Fibroblast of upper back skin (primary cell): Measurements from ENCODE around the gene RCAN1.
"Not testable (repeated sequence)": the region's sequence is repeated elsewhere in the genome, so short reads cannot be mapped to it uniquely, and the experiment has no call there.

Experiments
- DNase-seq: peaks from one replicate; pipeline ENCODE4 v3.0.0-alpha.2; 2013

The RCAN1 gene

DNA sequence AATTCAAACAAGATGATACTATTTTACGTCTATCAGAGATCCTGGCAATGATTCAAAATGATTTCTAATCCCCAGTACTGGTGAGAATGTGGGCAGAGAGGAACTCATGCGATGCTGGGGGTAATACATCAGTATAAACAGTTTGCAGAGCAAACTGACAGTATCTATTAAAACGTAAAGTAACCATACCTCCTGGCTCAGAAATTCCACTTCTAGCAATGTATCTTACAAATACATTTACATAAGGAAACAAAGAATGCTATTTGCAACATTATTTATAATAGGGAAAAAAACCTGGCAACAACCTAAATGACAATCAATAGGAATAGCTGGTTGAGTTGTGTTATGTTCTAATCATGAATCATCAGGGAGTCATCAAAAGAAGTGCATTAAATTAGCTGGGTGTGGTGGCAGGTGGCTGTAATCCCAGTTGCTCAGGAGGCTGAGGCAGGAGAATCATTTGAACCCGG, 15.9 kb downstream of the RCAN1 start:
- DNase-seq: peak; percentile 57

DNA sequence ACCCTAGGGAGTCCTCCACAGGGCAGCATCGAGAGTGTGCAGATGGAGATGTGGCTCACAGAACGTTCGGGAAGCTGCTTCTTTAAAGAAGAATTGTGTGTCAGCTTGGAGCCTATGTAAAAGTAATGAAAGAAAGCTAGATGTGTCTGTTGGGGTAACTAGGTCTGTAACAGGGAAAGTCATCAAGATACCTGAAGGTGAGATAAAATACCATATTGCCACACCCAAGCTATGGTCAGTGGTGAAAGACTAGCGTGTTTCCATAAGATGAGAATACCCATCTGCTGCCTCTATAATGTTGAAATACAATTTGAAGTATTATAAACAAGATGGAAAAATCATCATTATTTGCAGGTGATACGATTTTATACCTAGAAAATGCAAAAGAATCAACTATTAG, 17.5 kb downstream of the RCAN1 start:
- DNase-seq: no peak

DNA sequence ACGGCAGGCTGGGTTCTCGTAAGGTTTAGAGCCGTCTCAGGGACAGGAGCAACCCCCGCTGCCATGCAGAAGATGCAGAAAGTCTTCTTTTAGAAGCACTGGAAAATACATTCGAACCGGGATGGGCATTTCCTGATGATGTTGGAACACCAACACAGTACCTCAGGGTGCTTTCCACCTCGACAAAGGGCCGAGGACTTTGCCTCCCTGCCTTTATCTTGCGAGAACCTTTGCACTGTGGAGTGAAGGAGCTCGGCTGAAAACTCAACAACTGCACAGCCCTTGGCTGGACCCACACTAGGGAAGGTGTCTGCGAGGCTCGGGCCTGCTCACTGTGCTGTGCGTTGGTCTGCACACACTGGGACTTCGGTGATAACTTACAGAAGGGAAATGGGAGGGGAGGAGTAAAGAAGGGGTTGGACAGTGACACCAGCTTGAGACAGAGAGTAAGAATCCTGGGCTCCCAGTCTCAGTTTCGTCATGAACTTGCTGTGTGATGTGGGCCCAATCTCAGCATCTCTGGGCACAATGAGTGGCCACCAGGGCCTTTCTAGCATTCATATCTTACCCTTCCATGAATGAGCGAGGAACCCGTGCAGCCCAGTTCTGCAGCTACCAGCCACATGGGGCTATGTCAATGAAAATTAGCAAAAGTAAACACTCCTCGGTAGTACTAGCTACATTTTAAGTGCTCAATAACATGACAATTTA, 18.2 kb downstream of the RCAN1 start:
- no peak for DNase-seq

DNA sequence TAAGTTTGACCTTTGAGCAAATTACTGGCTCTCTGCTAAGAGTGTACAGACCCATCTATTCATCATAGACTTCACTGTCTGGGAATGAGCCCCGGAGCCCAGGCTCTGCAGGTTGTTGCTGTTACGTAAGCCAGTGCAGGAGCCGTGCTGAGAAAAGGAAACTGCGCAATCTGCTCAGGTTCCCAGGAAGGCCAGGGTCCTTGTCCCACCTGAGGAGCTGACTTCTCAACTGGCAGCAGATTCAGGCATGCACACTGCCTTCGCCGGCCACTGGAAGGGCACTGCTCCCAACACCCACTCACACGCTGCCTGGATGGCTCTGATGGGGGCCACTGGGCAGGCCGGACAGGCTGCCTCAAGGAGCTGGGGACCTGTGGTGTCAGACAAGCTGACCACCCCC, 19.5 kb downstream of the RCAN1 start:
- DNase-seq: no peak

DNA sequence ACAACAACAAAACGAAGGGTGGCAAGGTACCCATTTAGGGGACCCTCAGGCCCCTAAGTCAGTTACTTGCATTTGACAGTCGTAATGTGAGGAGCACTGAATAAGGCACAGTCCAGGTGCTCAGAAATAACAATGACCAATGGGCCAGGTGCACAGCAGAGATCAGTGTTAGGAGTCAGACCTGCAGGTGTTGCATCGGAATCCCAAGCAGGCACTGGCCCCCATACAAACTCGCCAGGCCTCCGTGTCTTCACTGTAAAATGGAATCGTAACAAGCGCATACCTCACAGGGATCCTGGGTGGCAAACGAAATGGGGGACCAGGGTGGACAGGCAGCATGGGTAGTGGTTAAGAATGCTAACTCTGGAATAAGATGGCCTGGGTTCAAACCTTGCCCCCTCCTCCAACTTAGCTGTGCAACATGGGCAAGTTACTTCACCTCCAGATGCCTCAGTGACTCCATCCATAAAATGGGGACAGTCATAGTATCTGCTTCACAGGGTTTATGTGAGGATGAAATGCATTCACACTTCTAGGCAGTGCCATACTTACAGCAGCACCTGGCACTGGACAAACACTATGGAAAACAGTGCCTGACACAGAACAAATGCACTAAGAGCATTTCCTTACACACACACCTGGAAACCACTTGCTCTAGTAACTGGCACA, 20.2 kb downstream of the RCAN1 start:
- no peak for DNase-seq

DNA sequence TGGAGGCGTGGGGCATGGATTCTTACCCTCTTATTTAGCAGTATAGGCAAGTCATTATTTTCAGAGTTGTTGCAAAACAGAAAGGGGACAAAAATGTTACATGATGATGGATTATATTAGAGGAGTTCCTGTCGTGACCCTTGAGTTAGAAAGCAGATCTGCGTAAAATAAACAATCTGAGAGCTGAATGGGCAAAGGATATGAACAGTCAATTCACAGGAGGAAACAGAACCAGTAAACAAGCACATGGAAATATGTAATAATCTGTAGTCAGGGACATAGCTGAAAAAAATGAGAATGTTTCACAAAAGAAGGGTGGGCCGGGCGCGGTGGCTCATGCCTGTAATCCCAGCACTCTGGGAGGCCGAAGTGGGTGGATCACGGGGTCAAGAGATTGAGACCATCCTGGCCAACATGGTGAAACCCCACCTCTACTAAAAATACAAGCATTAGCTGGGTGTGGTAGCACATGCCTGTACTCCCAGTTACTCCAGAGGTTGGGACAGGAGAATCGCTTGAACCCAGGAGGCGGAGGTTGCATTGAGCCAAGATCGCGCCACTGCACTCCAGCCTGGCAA, 20.9 kb downstream of the RCAN1 start:
- DNase-seq: no peak

DNA sequence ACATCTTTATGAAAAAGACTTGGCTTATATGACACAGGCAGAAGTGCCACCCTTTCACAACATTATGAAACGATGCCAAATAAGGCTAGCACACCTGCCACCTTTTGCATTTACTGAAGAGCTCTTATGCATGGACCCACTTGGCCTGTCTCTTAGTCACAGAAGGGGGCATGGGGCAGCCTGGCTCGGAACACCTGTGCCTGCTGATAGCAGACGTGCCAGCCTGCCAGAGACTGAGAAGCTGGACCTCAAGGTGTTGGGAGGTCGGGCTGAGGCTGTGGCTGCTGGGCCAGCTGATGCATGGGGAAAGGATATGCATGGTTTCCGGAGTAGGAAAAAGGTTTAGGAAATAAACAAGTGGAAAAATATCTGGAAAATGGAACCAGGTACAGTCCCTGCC, 21.5 kb downstream of the RCAN1 start:
- DNase-seq: no peak

DNA sequence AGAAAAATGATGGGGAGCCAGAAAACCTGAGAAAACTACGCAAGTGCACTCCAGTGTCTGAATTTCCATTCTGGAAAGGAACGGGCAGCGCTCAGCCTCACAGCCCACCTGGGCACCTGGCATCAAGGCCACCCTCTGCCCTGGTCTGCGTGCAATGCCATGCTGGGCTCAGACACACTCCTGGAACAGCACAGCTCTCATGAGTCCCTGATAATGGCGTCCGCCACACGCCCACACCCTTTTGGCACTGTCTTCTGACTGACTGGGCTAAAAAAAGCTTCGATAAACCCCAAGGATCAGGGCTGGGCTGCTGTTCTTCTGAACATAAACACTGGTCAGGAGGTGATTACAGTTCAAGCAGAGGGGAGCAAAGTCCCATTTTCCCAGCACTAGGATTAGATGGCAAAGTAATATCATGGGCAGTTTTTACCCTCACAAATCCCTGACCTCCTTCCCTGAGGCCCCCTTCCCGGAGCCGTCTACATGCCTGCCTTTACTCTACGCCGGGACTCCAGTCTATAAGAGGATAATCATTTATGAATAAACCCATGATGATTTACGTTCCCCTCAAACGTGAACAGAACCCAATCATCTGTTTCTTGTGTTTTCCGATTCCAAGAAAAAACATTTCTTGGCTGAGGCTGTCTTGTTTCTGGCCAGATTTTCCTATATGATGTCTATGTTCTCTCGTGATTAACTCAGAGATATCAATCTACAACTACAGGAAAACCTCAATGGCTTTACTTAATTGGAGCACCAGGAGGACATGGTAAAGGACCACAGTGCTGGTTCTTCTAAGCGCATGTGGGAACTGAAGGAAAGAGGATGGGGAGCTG, 22.6 kb downstream of the RCAN1 start:
- DNase-seq: no peak

DNA sequence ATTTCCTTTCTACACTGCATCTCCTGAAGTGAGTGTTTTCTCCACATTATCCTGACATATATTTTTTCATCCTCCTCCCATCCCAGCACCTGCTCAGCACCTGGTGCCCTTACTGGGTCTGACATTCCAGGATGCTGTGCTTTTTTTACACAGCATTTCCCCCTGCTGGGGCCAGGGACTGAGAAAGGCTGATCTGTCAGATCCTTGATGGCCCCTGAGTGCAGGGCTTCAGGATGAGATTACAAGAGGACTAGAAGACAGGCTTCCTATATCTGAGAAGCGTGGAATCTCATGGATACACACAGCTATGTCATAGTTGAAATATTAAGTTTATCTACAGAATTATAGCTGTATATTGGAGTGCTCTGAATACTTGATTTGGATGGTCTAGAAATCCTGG, 24.4 kb downstream of the RCAN1 start:
- DNase-seq: no peak

DNA sequence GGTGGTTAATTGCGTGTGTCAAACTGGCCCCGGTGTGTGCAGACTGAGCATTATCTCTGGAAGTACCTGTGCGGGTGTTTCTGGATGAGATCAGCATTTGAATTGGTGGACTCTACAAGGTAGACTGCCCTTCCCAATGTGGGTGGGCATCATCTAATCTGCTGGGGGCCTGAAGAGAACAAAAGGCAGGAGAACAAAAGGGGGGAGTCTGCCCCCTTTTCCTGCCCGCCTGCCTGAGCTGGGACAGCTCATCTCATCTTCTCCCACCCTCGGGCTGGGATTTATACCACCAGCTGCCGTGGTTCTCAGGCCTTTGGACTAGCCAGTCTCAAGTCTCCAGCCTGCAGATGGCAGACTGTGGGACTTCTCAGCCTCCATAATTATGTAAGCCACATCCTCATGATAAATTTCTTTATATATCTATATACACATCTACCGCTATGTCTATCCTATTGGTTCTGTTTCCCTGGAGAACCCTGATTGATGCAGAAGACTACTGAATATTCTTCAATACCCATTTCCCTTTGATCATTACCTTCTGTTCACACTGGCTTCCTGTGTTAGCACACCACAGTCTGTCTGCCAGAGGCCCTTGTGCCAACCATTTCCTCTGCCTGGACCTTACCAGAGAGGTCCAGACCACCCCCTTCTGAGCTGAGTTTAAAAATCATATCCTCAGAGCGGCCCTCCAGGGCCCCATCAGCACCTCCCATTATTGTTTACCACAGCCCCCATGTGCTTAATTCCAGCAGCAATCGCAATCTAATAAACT, 25.2 kb downstream of the RCAN1 start:
- no peak for DNase-seq

DNA sequence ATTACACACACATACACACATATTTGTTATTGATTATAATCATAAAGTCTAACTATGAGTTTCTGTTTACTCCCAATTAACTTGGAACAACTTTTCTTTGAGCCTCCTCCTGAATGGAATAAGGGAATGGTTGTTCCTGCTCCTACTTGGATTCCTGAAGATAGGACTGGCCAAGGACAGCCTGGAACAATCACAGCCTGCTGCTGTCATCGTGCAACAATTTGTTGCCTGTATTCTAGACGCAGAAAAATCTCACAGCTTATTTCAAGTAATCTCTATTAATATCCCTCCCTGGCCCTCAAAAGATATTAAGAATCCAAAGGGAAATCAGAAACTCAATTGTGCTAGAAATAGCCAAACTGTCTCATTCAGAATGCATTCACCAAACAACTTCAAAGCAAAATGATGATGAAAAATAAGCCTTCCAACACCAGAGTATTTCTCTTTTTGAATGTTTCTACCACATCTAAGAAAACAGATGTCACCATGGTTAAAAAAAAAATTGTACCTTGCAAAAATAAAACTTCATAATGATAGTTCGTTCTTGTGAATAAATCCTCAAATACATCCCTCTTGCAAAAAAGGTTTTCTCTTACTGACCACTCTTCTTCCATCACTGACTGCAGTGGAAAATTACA, 30.9 kb downstream of the RCAN1 start:
- no peak for DNase-seq

DNA sequence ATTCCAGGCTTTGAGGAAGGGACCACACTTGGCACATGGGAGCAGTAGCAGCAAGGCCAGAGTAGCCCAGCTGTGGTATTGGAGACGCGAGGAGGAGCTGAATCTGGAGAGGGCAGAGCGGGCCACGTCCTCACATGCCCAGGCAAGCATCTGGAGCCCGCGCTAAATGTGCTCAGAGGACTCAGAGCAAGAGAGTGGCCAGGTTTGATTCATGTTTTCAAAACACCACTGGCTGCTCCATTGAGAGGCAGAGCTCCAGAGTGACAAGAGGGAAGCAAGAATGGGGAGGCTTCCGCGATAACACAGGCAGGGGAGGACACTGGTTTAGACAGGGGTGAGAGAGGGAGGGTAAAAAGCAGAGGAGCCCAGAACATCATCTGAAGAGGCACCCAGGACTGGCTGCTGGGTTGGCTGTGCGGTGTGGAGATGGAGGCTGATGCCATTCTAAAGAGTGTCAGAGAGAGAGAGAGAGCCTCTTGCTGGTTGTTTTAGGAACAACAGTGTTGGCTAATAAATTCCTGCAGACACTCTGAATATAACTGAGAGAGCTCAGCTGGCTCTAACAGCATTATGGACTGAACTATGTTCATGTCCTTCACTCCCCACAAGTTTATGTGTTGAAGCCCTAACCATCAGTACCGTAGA, 32.3 kb downstream of the RCAN1 start:
- DNase-seq: peak; percentile 79

DNA sequence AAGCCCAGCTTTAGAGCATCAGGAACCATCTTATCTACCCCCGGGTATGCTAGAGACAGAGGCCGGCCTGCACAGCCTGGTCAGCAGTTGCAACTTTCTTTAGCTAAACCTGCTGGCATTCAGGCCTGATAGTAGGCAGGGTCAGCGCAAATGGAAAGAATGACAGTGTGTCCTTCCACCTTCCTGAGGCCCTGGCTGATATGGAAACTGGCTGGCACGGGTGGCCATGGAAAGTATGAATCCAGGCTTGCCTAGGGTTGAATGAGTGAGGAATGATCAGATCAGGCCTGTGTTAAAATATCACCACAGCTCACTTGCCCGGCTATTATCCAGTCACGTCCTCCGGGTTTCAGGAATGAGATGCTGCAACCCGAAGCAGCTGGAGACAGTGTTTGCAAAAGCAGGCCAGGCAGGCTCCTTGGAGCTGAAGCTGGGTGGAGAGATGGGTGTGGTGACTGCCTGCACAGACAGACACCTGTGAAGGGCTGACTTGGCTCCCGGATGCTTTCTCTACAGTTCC, 34.7 kb downstream of the RCAN1 start:
- DNase-seq: peak; percentile 31

DNA sequence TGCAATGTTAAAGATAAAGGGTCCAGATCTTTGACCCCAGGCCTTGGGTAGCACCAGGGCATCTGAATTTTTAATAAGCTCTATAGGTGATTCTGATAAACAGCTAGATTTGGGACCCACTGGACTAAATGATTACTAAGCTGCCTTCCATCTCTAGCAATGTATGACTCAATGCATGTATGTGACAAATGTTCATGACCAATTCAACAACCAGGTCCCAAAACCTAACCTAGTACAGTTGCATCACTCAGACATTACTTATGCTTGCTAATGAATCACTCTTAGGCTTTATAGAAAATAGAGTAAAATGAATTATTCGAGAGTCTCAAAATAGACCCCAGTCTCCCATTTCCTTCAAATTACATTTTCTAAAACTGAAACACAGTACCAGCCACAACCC, 35.5 kb downstream of the RCAN1 start:
- DNase-seq: peak; percentile 85

DNA sequence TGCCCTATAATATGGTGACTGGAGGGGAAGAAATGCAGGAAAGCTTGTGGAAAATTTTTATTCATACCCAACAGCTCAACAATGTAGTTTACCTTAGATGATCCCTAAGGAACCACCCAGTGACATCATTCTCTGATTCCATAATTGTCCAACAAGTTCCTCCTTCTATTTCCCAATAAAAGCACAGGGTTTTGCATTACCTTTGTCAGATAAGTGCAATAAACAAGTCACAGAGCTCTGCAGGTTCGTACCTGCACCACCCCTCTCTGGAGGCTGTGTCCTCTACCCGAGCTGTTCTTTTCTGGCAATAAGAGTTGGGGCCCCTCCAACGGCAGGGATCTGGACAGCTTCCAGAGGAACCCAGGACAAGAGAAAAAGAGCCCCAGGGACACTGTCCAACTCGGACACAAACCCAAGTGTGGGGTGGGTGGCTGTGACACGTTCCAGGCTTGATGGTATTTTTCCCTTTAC, 38.8 kb downstream of the RCAN1 start:
- peak; percentile 61 for DNase-seq

DNA sequence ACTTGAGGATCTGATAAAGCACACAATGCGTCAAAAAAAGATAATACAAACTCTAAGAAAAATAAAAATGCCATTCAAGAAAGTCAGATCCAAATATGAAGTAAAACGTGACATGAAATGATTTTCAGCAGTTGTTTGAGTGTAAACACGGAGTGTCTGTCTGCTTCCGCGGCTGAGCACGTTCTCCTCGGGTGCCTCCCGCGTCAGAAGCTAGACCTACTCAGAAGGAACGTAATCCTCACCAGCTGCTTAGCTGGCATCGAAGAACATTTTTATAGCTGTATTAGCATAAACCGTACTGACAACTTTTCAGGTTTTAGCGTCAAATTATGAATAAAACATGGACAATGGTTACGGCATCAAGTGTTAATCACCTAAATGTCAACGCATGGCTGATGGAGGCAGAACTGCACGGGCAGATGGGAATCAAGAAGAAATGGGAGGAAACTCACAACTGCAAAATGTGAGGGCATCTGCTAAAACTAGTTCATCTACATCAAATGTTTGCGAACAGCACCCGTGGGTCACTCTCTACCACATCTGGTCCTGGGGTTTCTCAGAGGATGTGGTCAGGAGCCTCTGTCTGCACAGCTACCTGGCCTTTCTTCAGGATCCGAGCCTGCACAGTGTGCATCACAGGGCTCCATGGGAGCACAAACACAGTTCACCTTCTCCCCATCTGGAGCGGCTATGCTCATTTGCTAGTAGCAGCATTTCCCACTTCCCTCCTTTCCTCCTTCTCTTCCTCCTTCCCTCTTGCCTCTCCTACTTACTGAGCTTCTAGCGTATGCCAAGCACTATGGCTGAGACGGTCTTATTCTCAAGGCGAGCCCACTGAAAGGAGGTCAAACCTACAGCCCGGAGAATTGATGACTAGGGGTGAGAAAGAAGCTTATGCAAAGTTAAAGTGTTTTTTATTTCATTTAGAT, 40.0 kb downstream of the RCAN1 start:
- DNase-seq: no peak

DNA sequence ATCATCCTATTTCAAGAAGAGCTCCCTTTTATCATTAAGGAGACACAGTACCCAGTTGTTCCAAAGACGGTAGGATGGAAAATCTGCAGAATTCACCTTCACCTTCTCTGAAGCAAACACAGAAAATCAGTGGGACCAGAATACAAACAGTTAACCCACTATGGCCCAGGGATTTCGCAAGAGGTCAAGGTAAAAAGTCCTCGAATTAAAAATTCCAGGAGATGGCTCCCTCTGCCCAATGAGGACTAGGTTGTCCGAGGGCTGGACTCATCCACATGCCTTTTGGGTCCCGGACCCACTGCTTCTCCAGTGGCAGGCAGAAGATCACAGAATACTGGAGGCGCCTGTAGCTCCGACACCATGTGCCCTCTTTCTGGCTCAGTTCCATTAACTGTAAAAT, 42.9 kb downstream of the RCAN1 start:
- no peak for DNase-seq

DNA sequence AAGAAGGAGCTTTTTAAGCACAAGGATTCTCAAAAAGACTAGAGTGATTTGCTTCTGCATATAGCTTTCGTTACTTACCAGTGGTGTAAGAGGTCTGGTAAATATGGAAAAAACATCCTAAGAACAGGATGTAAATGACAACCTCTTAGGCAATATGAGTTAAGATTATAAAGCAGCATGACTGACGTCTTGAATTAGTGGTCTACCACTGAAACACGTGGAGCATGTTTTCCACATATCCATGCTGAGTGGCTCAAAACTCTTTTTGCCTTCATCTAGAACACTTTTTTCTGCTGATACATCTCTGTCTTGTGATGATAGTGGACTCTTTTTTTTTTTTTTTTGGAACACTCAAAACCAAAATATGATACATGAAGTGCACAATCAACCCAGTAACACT, 44.6 kb downstream of the RCAN1 start:
- DNase-seq: peak; percentile 39

DNA sequence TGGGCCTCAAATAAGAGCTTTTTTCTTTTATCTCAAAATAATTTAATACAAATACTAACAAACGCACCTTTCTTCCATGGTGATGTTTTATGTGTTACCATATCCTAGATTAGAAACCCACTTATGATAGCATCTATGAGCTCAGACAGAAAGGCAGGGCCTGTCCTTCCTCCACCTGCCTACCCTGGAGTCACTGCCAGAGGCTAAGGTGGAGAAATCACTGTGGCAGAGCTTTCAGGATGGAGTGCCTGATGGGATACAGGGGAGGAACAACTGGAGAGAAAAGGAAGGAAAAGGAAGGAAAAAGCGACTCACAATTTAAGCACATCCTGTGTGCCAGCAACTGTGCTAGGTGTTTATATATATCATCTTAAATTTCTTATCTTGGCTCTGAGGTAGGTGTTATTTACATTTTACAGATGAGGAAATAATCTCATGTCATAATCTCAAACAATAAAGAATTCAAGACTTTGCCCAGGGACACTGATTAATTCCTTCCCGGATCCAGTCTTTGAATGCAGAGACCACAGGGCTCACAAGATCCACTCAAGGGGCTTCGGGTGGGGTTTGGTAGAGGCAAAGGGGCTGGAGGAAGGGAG, 45.4 kb downstream of the RCAN1 start:
- no peak for DNase-seq

DNA sequence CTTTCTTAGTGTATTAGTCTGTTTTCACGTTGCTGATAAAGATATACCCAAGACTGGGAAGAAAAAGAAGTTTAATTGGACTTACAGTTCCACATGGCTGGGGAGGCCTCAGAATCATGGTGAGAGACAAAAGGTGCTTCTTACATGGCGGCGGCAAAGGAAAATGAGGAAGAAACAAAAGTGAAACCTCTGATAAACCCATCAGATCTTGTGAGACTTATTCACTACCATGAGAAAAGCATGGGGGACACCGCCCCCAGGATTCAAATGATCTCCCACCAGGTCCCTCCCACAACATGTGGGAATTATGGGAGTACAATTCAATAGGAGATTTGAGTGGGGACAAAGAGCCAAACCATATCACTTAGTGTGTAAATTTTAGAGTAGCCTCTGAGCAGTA, 46.1 kb downstream of the RCAN1 start:
- DNase-seq: not testable (repeated sequence)
